Activated CD4-positive, CD25-positive, alpha-beta regulatory T cell (primary cell): ENCODE data around the gene ERBB4.

Experiments used
- DNase-seq, 4 experiments: peaks; one replicate each; lab custom pipeline; 2025; lab: John Stamatoyannopoulos, UW

ERBB4 gene

DNA sequence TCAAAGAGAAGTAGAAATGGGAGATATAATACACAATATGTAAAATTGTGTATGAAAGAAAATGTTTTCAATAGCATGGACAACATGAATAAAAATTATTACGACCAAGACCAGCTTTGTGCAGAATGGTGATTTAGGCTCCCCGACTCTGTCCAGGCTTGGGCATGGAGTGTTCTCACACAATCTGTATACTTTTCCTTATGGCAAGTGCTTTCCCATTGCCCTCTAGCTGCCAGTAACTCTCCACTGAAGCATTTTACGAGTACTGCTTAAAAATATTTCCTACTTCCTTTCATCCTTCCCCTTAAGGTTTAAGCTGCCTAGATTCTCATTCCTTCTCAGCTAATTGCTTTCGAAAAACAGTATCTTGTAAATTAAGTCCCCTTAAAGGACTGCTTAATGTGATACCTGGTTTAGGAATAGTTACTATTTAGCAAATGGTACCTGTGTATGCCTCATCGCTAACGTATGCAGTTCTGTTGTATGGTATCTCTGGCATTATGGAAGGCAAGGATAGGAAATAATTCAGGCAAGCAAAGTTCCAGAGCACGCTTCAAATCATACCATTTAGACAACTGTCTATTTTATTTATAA lies 714.6 kb downstream of the ERBB4 start:
- DNase-seq, result no peak

DNA sequence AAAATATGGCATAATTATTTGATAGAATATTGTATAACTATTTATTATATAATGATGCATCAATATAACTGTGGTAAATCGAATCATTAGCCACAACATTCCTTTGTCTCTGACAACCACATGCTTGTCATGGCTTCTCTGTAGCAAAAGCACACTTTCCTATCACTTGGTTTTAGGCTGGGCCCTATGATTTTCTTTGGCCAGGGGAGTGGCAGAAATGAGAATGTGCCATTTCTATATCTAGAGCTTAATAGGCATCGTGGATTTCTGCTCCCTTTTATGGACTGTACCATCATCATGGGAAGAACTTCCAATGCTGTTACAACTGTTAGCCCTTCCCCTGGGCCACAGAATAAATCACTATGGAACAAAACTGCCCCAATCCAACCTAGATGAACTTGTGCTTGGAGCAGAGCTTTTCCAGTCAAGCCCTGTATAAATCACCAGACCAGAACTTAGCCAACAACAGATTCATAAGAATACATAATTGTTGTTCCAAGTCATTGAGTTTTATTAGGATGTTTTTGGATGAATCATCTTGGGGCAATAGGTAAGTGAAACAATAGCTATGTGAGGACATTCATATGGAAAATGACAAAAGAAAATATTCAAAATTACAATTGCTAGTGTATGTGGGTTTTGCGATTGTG lies 715.8 kb downstream of the ERBB4 start:
- no peak for DNase-seq

DNA sequence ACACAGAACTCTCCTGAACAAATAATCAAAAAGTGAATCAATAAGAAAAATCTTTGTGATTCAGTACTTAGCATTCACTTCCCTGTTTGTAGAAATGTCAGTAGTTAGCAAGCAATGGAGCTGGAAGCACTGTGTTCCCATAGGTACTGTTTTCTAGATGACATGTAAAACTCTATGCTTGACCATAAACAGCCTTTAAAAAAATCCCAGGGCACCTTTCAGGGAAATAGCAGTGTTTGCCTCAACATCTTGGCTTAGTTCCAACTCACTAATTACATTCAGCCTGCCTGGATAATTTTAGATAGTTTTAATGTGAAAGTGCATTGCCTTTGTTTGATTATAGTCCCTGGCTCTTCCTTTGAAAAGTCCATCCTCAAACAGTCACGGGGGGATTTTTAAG lies 721.8 kb downstream of the ERBB4 start:
- DNase-seq, result no peak

DNA sequence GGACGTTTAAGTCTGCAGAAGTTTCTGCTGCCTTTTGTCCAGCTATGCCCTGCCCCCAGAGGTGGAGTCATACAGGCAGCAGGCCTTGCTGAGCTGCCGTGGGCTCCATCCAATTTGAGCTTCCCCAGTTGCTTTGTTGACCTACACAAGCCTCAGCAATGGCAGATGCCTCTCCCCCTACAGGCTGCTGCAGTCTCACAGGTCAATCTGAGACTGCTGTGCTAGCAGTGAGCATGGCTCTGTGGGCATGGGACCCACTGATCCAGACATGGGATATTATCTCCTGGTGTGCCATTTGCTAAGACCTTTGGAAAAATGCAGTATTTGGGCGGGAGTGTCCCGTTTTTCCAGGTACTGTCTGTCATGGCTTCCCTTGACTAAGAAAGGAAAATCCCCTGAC lies 726.0 kb downstream of the ERBB4 start:
- DNase-seq, result no peak

- DNase-seq, result no peak
These were observed 735.9 kb downstream of the ERBB4 start for GRCh38 chr2:211802666-211803065.

DNA sequence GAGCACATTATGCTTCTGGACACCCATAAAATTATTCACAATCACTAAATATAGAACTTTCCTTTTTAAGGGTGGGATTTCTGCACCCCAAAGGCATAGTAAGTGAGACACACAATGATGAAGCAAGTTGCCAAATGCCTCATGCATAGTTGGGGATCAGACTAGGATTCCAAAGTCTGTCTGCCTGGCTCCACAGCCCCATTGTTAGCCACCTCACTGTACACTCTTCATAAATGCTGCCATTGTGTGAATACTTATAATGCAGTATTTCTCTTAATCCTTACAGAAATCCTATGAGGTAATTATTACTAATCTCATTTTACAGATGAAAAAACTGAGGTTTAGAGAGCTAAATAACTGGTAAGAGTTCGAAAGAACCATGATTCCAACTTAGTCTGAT lies 738.6 kb downstream of the ERBB4 start:
- no peak for DNase-seq

DNA sequence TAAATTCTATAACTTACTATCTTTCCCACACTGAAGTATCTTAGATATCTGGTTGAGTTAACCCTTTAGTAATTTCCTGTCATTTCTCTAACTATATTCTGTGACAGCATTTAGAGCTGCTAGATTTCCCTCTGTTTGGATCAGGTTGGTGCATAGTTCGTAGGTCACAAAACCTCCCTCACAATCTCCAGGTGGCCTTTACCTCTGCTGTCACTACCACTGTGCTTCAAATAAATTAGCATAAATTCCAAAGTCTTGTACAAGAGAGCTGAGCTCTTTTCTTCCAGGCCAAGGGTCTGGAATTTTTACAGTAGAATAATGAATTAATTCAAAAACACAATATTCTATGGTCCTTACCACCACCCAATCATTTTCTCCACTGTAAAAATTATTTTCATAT lies 739.7 kb downstream of the ERBB4 start:
- no peak for DNase-seq

DNA sequence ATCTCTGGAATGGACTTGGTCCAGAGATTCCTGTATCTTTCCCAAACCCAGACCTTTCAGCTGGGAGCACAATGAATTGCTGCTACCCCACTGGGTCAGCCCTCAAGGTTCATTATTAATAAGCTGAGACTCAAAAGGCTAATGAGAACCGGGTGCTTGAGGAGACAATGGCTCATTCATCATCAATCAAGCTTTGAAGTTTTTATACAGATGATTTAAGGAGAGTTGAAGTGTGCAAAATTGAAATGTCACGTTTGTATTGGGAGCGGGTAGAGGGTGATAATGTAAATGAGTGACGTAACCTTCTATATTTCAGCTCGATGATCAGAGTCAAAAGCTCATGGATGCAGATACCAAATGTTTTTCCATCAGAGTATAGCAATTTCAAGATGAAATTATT lies 744.9 kb downstream of the ERBB4 start:
- DNase-seq, result no peak

GRCh38 chr2:211789982-211790381 lies 748.6 kb downstream of the ERBB4 start:
- no peak for DNase-seq

DNA sequence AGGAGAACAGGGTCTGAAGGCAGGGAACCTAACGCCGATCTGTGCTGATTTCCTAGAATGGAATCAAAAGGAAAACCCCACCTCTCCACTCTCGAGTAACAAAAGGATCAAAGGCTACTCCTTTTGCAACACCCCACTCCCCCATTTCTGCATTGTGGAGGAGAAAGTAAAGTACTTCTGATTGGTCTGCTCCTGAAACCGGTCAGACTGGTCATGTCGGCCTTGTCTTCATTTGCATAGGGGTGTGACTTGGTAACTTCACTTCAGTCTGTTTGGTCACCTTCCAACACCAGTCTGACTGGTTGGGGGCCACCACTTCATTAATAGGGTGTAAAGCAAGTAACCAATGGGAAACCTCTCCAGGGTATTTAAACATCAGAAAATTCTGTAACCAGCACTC lies 771.9 kb downstream of the ERBB4 start:
- no peak for DNase-seq

GRCh38 chr2:211762479-211762878 lies 776.1 kb downstream of the ERBB4 start:
- no peak for DNase-seq

GRCh38 chr2:211760103-211760502 lies 778.5 kb downstream of the ERBB4 start:
- no peak for DNase-seq

GRCh38 chr2:211756266-211756665 lies 782.3 kb downstream of the ERBB4 start:
- no peak for DNase-seq

DNA sequence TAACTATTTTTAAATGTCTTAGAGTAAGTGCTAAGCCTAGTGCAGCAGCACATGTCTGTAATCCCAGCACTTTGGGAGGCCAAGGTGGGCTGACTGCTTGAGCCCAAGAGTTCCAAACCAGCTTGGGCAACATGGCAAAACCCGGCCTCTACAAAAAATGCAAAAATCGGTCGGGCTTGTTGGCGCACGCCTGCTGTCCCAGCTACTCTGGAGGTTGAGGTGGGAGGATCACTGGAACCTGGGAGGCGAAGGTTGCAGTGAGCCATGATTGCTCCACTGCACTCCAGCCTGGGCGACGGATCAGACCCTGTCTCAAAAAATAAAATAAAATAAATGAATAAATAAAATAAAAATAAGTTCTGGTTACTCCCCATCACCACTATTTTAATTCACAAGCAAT lies 783.4 kb downstream of the ERBB4 start:
- no peak for DNase-seq

DNA sequence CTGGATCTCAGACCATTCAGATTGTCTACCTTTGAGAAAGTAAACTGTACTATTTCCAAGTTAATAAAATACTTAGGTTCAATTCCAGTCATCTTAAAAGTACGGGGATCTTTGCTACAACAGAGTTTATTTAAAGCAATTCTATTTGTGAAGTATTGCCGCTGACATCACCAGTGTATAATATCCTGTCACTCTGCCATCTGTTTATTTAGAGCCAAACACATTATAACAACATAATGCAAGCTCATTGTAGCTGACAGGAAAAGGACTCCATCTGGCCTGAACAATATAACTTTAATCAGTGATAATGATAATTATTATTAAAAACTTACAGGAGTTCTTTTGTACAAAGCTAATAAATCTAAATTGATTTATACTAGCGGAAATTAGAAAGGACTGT lies 786.8 kb downstream of the ERBB4 start:
- DNase-seq, result no peak

GRCh38 chr2:211748339-211748738 lies 790.3 kb downstream of the ERBB4 start:
- DNase-seq, result no peak

DNA sequence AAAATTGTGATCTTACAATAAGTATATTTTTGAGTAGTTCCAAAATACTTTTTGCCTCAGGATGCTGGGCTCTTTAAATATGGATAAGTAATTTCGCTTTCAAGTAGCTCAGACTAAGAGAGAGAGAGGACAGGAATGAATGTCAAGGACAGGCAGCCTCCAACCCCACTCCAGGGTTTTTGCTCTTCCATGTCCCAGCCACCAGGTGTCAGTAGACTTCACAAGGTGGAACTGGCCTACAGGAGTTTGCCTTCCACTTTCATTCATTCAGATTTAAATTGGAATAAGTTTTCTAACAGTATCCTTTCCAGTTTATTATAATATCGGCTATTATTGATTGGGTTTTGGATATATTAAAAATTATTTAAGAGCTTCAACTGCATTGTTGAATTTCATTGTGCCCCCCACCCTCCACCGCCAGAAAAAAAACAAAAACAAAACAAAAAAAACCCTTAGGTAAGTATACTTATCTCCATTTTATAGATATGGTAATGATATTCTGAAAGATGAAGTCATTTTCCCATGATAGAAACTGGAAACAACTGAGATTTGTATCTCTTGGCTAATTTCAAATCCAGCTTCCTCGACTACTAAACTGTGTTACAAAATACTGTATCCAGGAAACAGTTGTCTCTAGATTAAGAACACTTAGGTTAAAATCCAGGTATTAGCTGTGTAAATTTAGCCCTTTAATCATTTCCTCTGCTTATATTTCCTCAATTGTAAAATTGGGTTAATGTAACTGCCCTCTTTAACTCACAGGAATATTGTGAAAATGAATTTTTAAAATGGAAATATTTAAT lies 793.1 kb downstream of the ERBB4 start:
- DNase-seq, result no peak

DNA sequence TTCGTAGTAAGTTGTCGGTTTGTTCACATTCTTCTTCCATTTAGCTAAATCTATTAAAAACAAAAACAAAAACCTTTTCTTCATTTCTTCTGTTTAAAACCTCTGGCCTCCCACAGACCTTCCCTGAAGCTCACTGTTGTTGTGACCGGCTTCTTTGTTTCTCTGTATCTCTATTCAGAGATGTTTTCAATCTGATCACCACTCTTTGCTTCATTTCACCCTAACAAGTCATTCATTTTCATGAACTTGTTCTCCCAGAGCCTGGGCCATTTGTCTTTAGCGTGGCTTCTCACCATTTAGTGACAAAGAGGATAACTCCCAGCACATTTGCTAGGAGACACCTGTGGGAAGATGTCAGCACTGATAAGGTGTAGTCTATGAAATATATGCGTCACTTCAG lies 794.2 kb downstream of the ERBB4 start:
- DNase-seq, result no peak

DNA sequence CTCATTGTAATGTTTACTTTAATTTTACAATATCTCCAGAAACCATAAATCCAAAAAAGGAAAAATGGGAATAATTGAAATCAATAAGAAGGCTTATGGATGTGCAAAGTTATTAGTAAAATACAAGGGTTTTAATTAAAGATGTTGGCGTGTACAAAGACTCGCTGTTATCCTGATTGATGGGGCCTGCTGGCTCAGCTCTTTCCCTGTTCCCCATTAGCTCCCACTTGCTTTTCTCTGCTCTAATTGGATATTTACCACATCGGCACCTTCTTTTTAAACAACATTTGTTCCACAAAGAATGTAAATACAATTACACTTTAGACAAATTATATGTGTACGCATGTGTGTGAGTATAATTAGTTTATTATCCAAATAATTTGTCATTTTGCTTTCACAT lies 796.6 kb downstream of the ERBB4 start:
- no peak for DNase-seq

GRCh38 chr2:211737282-211737681 lies 801.3 kb downstream of the ERBB4 start:
- DNase-seq, result no peak

DNA sequence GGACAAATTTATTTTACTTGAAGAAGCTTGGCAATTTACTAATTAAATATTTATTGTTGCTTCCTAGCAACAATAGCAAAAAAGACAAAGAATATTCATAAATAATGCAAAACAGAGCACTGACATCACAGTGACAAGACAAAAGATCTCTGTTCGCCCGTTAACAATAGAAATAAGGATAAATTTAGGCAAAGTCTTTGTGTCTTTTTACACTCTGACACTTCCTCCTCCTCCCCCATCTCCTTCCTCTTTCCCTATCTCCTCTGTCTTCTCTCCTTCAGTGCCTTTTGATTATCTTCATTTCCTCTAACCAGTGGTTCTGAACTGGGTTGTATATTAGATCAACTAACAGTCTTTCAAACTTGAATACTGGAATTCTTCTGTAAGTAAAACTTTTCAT lies 808.4 kb downstream of the ERBB4 start:
- DNase-seq, result no peak

- no peak for DNase-seq
These were observed 809.2 kb downstream of the ERBB4 start for GRCh38 chr2:211729433-211729832.

GRCh38 chr2:211724933-211725332 lies 813.7 kb downstream of the ERBB4 start:
- DNase-seq, result no peak
